HG03342 (cell line): ENCODE measurements around the gene FRMPD4.
"Not testable (repeated sequence)": the region's sequence is repeated elsewhere in the genome, so short reads cannot be mapped to it uniquely, and the experiment has no call there.

ENCODE experiments used
- ATAC-seq: cut with Tn5 transposase; IDR thresholded peaks from one replicate; pipeline ENCODE4 v1.9.1; 2021; ENCODE audit warnings: mild to moderate bottlenecking, moderate library complexity; ENCODE audit not compliant: unreplicated experiment

Gene FRMPD4

GRCh38 chrX:12494400-12495138 lies 356.3 kb downstream of the FRMPD4 start:
- no peak for ATAC-seq

DNA sequence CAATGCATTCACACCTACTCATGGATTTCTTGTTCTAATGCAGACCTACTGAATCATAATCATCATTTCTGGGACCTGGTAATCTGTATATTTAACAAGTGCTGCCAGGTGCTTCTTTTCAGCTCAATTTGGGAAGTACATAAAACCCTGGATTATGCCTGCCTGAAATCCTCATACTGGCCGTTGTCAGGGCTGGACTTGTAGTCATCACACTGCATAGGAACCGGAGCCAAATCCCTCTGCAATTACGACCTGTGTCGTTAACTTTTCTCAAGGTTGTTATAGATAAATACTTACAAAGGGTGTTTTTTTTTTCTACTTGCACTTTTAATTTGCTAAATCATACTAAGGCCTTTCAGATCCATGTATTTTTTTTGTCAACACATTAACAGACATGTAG lies 358.1 kb downstream of the FRMPD4 start:
- ATAC-seq: no peak

DNA sequence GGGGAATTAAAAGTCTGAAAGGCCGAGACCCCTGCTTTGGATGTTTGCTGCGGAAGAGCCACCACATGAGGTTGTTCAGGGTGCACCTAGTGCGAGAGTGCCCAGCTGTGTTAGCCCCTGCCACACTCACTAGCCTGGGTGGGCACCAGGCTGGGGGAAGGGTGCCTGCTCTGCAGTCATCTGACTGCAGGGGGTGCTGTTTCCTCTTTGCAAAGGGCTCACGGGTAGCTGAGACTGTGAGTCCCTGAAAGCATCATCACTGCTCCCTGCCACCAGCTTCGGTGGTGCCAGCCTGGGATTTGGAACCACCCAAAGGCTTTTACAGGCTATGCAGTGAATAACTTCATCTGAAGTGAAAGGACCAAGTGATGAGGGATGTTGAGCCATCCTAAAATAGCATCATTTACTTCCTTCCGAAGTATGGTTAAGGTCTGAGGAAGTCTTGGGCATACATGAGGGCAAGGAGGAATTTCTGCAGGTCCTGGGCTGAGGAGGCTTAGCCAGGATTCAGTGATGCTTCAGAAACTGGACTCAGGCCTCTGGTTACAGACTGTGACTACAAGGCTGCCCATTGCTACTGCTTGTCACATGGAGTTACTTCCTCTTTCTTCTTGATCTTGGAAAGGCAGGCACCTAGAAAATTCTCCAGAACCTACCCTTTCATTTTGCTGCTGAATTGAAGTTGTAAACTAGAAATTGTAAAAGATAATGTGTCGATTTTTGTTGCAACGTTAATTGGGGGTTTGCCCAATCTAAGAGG lies 359.7 kb downstream of the FRMPD4 start:
- peak; percentile 82 for ATAC-seq

GRCh38 chrX:12505127-12505526 lies 366.9 kb downstream of the FRMPD4 start:
- ATAC-seq: no peak

GRCh38 chrX:12515384-12515783 lies 377.1 kb downstream of the FRMPD4 start:
- peak; percentile 98 for ATAC-seq

- ATAC-seq: no peak
Measured at GRCh38 chrX:12526306-12526705, 388.0 kb downstream of the FRMPD4 start.

- not testable (repeated sequence) for ATAC-seq
Measured at GRCh38 chrX:12538096-12538495, 399.8 kb downstream of the FRMPD4 start.

GRCh38 chrX:12542251-12542650 lies 404.0 kb downstream of the FRMPD4 start:
- not testable (repeated sequence) for ATAC-seq

DNA sequence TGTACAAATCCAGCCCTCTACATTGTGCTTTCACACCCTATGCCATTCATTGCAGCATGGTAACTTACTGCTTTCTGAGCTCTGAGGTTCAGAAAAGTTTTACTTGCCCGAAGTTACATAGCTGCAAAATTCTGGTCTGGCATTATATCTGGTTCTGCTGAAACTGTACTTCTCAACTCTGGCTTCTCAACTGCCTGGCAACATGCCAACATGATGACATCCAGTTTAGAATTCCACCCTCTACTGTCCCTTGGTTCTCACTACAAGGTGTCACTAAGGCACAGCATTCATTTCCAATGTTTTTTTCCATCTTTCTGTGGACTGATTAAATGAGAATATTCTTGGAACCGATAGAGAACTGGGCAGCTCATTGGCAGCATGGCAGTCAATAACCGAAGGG lies 410.1 kb downstream of the FRMPD4 start:
- no peak for ATAC-seq

DNA sequence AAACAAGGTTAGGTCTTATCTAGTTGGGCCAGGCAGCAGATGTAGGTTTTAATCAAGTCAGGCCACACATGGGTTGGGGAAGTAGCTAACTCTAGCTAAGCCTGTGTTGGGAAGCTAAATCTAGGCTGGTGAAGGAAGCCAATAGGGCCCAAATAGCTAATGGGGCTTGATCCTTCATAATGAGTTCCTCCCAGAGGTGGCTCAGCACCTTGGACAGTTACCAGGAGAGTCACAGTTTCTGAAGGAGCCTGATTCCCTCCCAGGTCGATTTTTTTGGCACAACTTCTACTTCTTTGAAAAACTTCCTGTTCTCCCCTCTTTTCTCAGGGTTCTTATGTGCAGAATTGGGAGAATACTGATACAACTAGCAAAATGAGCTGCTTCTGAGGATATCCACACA lies 410.5 kb downstream of the FRMPD4 start:
- no peak for ATAC-seq

DNA sequence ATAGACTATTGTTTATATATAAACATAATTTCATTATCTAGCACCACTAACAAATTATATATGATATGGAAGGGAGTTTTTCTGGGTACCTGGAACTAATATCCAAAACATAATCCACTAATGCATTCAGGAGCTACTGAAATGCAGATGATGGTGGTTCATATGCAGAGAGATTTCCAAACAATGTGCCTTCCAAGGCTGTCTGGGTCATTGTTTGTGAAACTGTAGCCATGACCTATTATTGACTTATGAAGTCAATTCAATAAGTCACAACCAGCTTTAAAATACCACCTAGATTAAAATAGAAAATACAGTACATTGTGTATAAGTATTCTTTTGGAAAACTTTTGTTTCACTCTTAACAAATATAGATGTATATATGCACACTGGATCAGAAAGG lies 415.9 kb downstream of the FRMPD4 start:
- ATAC-seq: no peak

DNA sequence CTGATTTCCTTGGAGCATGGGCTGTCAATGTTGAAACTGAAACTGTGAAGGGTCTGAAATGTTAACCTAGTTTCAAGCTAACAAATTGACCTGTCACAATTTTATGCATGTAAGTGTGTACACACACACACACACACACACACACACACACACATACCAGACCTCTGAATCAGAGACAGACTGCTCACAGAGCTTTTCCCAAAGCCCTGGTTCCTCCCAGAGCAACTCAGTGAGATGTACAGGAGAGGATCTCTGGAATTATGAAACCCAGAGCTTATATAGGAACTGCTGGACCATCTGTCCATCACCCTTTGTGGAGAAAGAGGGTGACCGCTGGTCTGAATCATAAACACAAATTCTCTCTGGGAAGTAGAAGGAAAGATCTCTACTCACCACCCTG lies 424.8 kb downstream of the FRMPD4 start:
- ATAC-seq: no peak

GRCh38 chrX:12564221-12564620 lies 425.9 kb downstream of the FRMPD4 start:
- no peak for ATAC-seq

GRCh38 chrX:12567857-12568256 lies 429.6 kb downstream of the FRMPD4 start:
- no peak for ATAC-seq

DNA sequence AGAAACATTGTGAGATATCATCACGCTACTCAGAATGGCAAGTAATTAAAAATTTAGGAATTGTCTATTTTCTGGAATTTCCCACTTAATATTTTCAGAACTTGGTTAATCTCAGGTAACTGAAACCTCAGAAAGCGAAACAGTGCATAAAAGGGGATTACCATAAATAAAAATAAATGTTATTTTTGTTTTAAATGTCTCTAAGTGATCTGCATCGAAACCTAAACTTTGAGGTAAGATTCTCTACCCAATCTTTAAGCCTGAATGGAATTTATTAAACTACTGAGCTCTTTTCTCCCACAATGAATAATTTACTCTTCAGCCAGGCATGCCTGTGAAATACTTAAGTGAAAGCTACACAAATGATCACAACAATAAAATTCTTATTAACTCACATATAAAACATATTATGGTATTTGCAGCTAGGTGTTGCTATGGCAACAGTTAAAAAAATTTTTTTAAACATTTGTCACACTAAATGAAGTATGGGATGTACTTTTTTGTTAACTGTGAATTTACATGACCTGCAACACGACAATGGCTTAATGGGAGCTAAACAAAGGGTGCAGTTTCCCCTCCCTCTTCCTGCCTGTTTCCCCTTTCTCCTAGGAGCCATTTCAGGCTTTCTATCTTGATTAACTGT lies 432.7 kb downstream of the FRMPD4 start:
- ATAC-seq: no peak

- ATAC-seq: no peak
Measured at GRCh38 chrX:12579311-12579710, 441.0 kb downstream of the FRMPD4 start.

DNA sequence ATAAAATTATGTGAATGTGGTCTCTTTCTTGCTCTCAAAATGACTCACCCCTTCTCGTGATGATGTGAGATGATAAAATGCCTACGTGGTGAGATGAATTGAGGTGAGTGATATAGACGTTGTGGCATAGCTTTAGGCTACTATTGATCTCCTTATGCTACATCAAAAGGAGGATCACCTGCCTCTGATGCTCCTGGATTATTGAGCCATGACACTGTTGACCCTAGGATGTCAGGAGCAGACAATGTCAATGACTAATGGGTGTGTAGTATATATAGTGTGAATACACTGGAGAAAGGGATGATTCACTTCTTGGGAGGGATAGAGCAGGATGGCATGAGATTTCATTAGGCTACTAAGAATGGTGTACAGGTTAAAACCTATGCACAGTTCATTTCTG lies 442.3 kb downstream of the FRMPD4 start:
- ATAC-seq: no peak

- no peak for ATAC-seq
Measured at GRCh38 chrX:12581546-12581945, 443.3 kb downstream of the FRMPD4 start.

DNA sequence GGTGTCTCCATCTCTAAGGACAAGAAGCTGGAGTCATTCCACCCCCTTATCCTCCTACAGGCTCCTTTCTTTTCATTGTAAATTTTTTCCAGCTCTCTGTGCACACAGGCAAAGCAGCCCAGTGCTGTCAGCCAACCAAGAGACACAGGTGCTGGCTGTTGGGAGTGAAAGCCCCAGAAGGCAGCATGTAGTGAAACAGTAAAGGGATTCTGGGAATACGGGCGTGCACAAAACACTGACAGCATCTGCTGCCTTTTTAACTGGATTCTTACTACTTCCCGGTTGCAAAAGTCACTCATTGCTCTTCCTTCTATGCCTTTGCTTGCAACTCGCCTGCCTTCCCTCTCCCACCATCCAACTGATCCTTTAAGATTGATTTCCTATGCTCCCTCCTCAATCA lies 444.4 kb downstream of the FRMPD4 start:
- ATAC-seq: no peak

GRCh38 chrX:12583543-12583942 lies 445.3 kb downstream of the FRMPD4 start:
- ATAC-seq: no peak

- ATAC-seq: no peak
Measured at GRCh38 chrX:12595720-12596119, 457.4 kb downstream of the FRMPD4 start.

GRCh38 chrX:12610079-12610478 lies 471.8 kb downstream of the FRMPD4 start:
- ATAC-seq: no peak
